GM12878 (cell line): ENCODE results near the gene CYB5D1. TPM values are rescaled to one million over a fixed set of nuclear protein-coding genes. Genes with fewer than 3 reads are reported as not detected.

Source experiments
- ATAC-seq: fragments of 200-7000 bp; cut with Tn5 transposase; 3 replicates; pipeline ENCODE4 v1.9.1; 2020; ENCODE audit warnings: mild to moderate bottlenecking, moderate library complexity
- BruUV-seq: library from RNA; stranded (reverse); fragments of 400-500 nt; replicated peaks from 2 replicates; lab custom pipeline; 2021; lab: Mats Ljungman, UMichigan
- CTCF ChIA-PET: fragments of 300-600 bp; sonication (Branson Sonifier 250); formaldehyde crosslinking; extraction: SDS; loops from one replicate; lab custom pipeline; 2021; ENCODE audit warnings: inconsistent platforms; lab: Yijun Ruan, JAX
- POLR2A ChIA-PET: fragments of 350-600 bp; formaldehyde crosslinking; extraction: SDS; loops from one replicate; lab custom pipeline; 2021; ENCODE audit warnings: inconsistent platforms; lab: Charles Lee
- RAD21 ChIA-PET: fragments of 300-600 bp; sonication (Branson Sonifier 250); formaldehyde crosslinking; loops from one replicate; lab custom pipeline; 2023; ENCODE audit warnings: antibody characterized with exemption; ENCODE audit not compliant: unreplicated experiment; lab: Charles Lee
- SMC1A ChIA-PET: fragments of 300-600 bp; sonication (Branson Sonifier 250); formaldehyde crosslinking; loops from one replicate; lab custom pipeline; 2023; ENCODE audit not compliant: unreplicated experiment, uncharacterized antibody; lab: Charles Lee
- DNase-seq: peaks from one replicate; pipeline ENCODE4 v3.0.0-alpha.2; 2011; ENCODE audit warnings: low read depth, low spot score
- FAIRE-seq: peaks from 3 replicates; lab custom pipeline; 2011; peaks lifted over from hg19 to GRCh38; lab: Jason Lieb, UNC
- H2AFZ ChIP-seq: 2 replicates; pipeline ENCODE4 v1.6.0; 2011; ENCODE audit warnings: low read depth, low read length, control low read depth; ENCODE audit not compliant: control insufficient read depth
- H3K27ac ChIP-seq: 2 replicates; pipeline ENCODE4 v1.5.1; 2011; ENCODE audit warnings: control low read depth; ENCODE audit not compliant: control insufficient read depth, insufficient read depth
- H3K27me3 ChIP-seq, 2 experiments: replicated peaks in 1 of 2; 2 replicates each; pipeline versions ENCODE4 v1.6.0 to v1.6.1; 2011; ENCODE audit warnings: low read length in 1 of 2; ENCODE audit not compliant: control insufficient read depth in 2 of 2, insufficient read depth in 2 of 2
- H3K36me3 ChIP-seq, 2 experiments: 2 replicates each; pipeline ENCODE4 v1.5.1; 2011; ENCODE audit warnings: low read length in 1 of 2; ENCODE audit not compliant: control insufficient read depth in 2 of 2, insufficient read depth in 2 of 2
- H3K4me1 ChIP-seq: 2 replicates; pipeline ENCODE4 v1.6.1; 2011; ENCODE audit warnings: mild to moderate bottlenecking, low read length, moderate library complexity, mixed read lengths; ENCODE audit not compliant: control insufficient read depth, insufficient read depth
- H3K4me2 ChIP-seq: 2 replicates; pipeline ENCODE4 v1.6.0; 2011; ENCODE audit warnings: control low read depth; ENCODE audit not compliant: control insufficient read depth, insufficient read depth
- H3K4me3 ChIP-seq: fragments of 200-600 bp; sonication (generic); 2 replicates; pipeline ENCODE4 v1.5.1; 2016
- H3K79me2 ChIP-seq: 2 replicates; pipeline ENCODE4 v1.6.0; 2011; ENCODE audit warnings: low read length; ENCODE audit not compliant: control insufficient read depth, insufficient read depth
- H3K9ac ChIP-seq: 2 replicates; pipeline ENCODE4 v1.8.0; 2011; ENCODE audit warnings: low read length, control low read depth, mixed read lengths; ENCODE audit not compliant: control insufficient read depth, insufficient read depth
- H3K9me3 ChIP-seq: replicated peaks from 3 replicates; pipeline ENCODE4 v1.5.1; 2011; ENCODE audit warnings: mild to moderate bottlenecking, low read length; ENCODE audit not compliant: control insufficient read depth, insufficient read depth
- H4K20me1 ChIP-seq: 2 replicates; pipeline ENCODE4 v1.6.0; 2011; ENCODE audit not compliant: control insufficient read depth, insufficient read depth
- ATF3 ChIP-seq: IDR thresholded peaks from 2 replicates; pipeline ENCODE4 v1.6.1; 2011; ENCODE audit warnings: low read depth, mild to moderate bottlenecking, low read length, moderate library complexity, borderline replicate concordance; ENCODE audit errors: extremely low read depth
- ATF7 ChIP-seq: fragments of 450-650 bp; IDR thresholded peaks from 2 replicates; pipeline ENCODE4 v1.6.1; 2016; ENCODE audit warnings: low read depth, mild to moderate bottlenecking
- BCLAF1 ChIP-seq: fragments of 450-650 bp; IDR thresholded peaks from 2 replicates; pipeline ENCODE4 v1.6.1; 2017; ENCODE audit warnings: antibody characterized with exemption, mild to moderate bottlenecking, moderate library complexity
- BHLHE40 ChIP-seq, 2 experiments: fragments of 450-650 bp in 1 of 2; IDR thresholded peaks; 2 replicates each; pipeline ENCODE4 v1.6.1; 2011 to 2017; ENCODE audit warnings: low read depth in 2 of 2, borderline replicate concordance in 1 of 2, improper control_type of control experiment in 1 of 2, low read length in 1 of 2, mild to moderate bottlenecking in 1 of 2
- CBX5 ChIP-seq: sonication (generic); IDR thresholded peaks from 2 replicates; pipeline ENCODE4 v1.6.1; 2016; ENCODE audit warnings: low read depth, moderate library complexity, mild to moderate bottlenecking, inconsistent platforms
- CHD1 ChIP-seq: IDR thresholded peaks from 2 replicates; pipeline ENCODE4 v1.6.1; 2012; ENCODE audit warnings: low read depth, low read length, improper control_type of control experiment
- EP300 ChIP-seq, 2 experiments: fragments of 150-350 bp in 1 of 2; IDR thresholded peaks; 2 replicates each; pipeline ENCODE4 v1.6.1; 2011 to 2012; ENCODE audit warnings: low read depth in 2 of 2, low read length in 2 of 2, borderline replicate concordance in 1 of 2, improper control_type of control experiment in 1 of 2, inconsistent platforms in 1 of 2; ENCODE audit not compliant: control insufficient read depth in 1 of 2
- IKZF2 ChIP-seq, 2 experiments: fragments of 450-650 bp; IDR thresholded peaks; 2 replicates each; pipeline ENCODE4 v1.6.1; 2017; ENCODE audit warnings: mild to moderate bottlenecking in 2 of 2, moderate library complexity in 2 of 2
- IRF3 ChIP-seq: fragments of 450-650 bp; IDR thresholded peaks from 2 replicates; pipeline ENCODE4 v1.6.1; 2014; ENCODE audit warnings: mild to moderate bottlenecking
- JUND ChIP-seq: IDR thresholded peaks from 2 replicates; pipeline ENCODE4 v1.6.1; 2012; ENCODE audit warnings: low read depth, mild to moderate bottlenecking, low read length, improper control_type of control experiment, moderate library complexity
- KLF5 ChIP-seq: fragments of 450-650 bp; IDR thresholded peaks from 2 replicates; pipeline ENCODE4 v1.6.1; 2014; ENCODE audit warnings: mild to moderate bottlenecking; ENCODE audit not compliant: partially characterized antibody
- LARP7 ChIP-seq: fragments of 450-650 bp; IDR thresholded peaks from 2 replicates; pipeline ENCODE4 v1.6.1; 2017; ENCODE audit warnings: mild to moderate bottlenecking
- PAX8 ChIP-seq: fragments of 450-650 bp; IDR thresholded peaks from 2 replicates; pipeline ENCODE4 v1.6.1; 2017; ENCODE audit warnings: mild to moderate bottlenecking, moderate library complexity
- PKNOX1 ChIP-seq: fragments of 450-650 bp; IDR thresholded peaks from 2 replicates; pipeline ENCODE4 v1.6.1; 2016; ENCODE audit warnings: mild to moderate bottlenecking
- RUNX3 ChIP-seq: IDR thresholded peaks from 2 replicates; pipeline ENCODE4 v1.6.1; 2012; ENCODE audit warnings: low read length, inconsistent platforms
- SREBF1 ChIP-seq: IDR thresholded peaks from 2 replicates; pipeline ENCODE4 v1.6.1; 2012; ENCODE audit warnings: mild to moderate bottlenecking, low read length
- SUPT20H ChIP-seq: IDR thresholded peaks from 2 replicates; pipeline ENCODE4 v1.6.1; 2011; ENCODE audit warnings: low read depth, mild to moderate bottlenecking, low read length, moderate library complexity, borderline replicate concordance; ENCODE audit not compliant: control insufficient read depth
- TCF12 ChIP-seq: IDR thresholded peaks from 2 replicates; pipeline ENCODE4 v1.6.1; 2011; ENCODE audit warnings: low read depth, mild to moderate bottlenecking, low read length
- ZNF207 ChIP-seq: fragments of 450-650 bp; IDR thresholded peaks from 2 replicates; pipeline ENCODE4 v1.6.1; 2014; ENCODE audit warnings: antibody characterized with exemption, mild to moderate bottlenecking, borderline replicate concordance
- WGBS: methylation state at CpG from one replicate; pipeline ENCODE4 v1.1.6; 2016; ENCODE audit warnings: low lambda C conversion rate; ENCODE audit not compliant: insufficient replicate concordance, insufficient coverage; ENCODE audit errors: missing lambda C conversion rate; 5-methylcytosine and 5-hydroxymethylcytosine counted together
- in situ Hi-C: fragments of 300-500 bp; cut with MboI; formaldehyde crosslinking; loops from 9 replicates; pipeline ENCODE4 v1.14.3; 2018; ENCODE audit warnings: mixed read lengths
- intact Hi-C: fragments of 100-400 bp; cut with micrococcal nuclease; formaldehyde crosslinking; loops from one replicate; pipeline ENCODE4 v1.14.2; 2022; ENCODE audit not compliant: unreplicated experiment
- polyA plus RNA-seq, 11 experiments: library from polyadenylated mRNA; depleted of rRNA in 4 of 11; unstranded in 6 of 11; stranded (reverse) in 5 of 11; fragments of >200 nt; fragmentation: Nextera tagmentation in 4 of 11; fragmentation: Illumina TruSeq in 1 of 11; extraction: Ambion mirVana in 4 of 11; extraction: Trizol in 1 of 11; gene quantifications; 1 replicate in 1 of 11; 2 replicates in 10 of 11; pipeline versions ENCODE4 v1.2.1 to v1.2.3, GENCODE V29; 2011 to 2016; ENCODE audit warnings: inconsistent platforms in 2 of 11, missing spikeins in 2 of 11, low read depth in 1 of 11
- total RNA-seq, 4 experiments: library from RNA; depleted of rRNA in 3 of 4; stranded (reverse); fragments of >200 nt in 3 of 4; fragmentation: Illumina TruSeq in 1 of 4; extraction: Trizol in 1 of 4; gene quantifications; 2 replicates each; pipeline versions ENCODE4 v1.2.1 to v1.2.3, GENCODE V29; 2013 to 2021

Gene CYB5D1
- total and polyA plus RNA-seq, 10 of the 15 experiments (the other 5 are each of a cell fraction or from before 2014, with no cell fraction given), result 1.6 to 8.7 (median 6.4) TPM

GRCh38 chr17:7839876-7840261 lies 17.9 kb upstream of the CYB5D1 start:
- 0 out of 2 replicates have a peak overlapping the region, but pooled peaks have one; percentile 69 for H3K4me2 ChIP-seq
- H4K20me1 ChIP-seq, result no peaks in the 10 kb centered on the region; the same call in none of the 2 replicates
- peaks cover 61% of the 10 kb centered on the region for H3K79me2 ChIP-seq
- POLR2A ChIA-PET, result no interaction called here
- CTCF ChIA-PET, result interaction anchor here (0.7 to 2.5 kb wide), 4 partner anchors 9 to 96 kb away, joined by 3 to 9 read pairs (median 6); partner anchors contain the start of gene NAA38
- RAD21 ChIA-PET, result interaction anchor here (1.3 kb wide), 1 partner anchor 17 kb away, joined by 6 read pairs; the partner anchor contains the start of gene NAA38
- H3K4me3 ChIP-seq, result no peak overlapping the region
- no TSS peak for BruUV-seq
- H3K27me3 ChIP-seq, result no peaks in the 10 kb centered on the region
- peaks cover 33% of the 10 kb centered on the region for H3K4me1 ChIP-seq
- DNase-seq (no peak), FAIRE-seq (no peak), ATAC-seq (no peak)
- SMC1A ChIA-PET, result interaction anchor here (1.2 to 1.5 kb wide), 3 partner anchors 11 to 43 kb away, joined by 3 read pairs; partner anchors contain the start of genes CYB5D1 and NAA38
- no peaks in the 10 kb centered on the region for H3K9me3 ChIP-seq
- WGBS, result 59% methylated on average over 2 of the region's 2 CpGs
- no peak overlapping the region for H3K9ac ChIP-seq
- intact Hi-C loops, result no loop called here
- no peak overlapping the region for H3K27ac ChIP-seq
- H2AFZ ChIP-seq, result no peak overlapping the region
- H3K36me3 ChIP-seq, result peaks cover 0 to 5% of the 10 kb centered on the region in 2 experiments; a peak in 1 of 4 replicates
- in situ Hi-C loops, result no loop called here
- TF ChIP-seq BCLAF1, result peak; percentile 77
- peak; percentile 95 for TF ChIP-seq KLF5
- TF ChIP-seq PAX8, result no peak
- no peak for TF ChIP-seq ZNF207
- TF ChIP-seq BHLHE40 (IDR thresholded peaks at IDR 0.05; ENCODE audit: borderline replicate concordance in 1 of 2, low read depth in 2 of 2, low read length in 1 of 2), result peak; percentile 60 to 74; a peak in 3 of 4 replicates
- TF ChIP-seq ATF7, result peak; percentile 95
- TF ChIP-seq CHD1, result peak; percentile 95
- no peak for TF ChIP-seq SUPT20H
- no peak for TF ChIP-seq RUNX3
- no peak for TF ChIP-seq EP300 (IDR thresholded peaks at IDR 0.05; ENCODE audit: borderline replicate concordance in 1 of 2, control insufficient read depth in 1 of 2, low read depth in 2 of 2, low read length in 2 of 2)
- TF ChIP-seq IRF3, result no peak
- TF ChIP-seq PKNOX1, result no peak
- TF ChIP-seq SREBF1, result peak; percentile 90
- peak; percentile 92 for TF ChIP-seq JUND
- TF ChIP-seq CBX5, result no peak
- TF ChIP-seq IKZF2 (IDR thresholded peaks at IDR 0.05), result no peak
- TF ChIP-seq ATF3, result no peak
- no peak for TF ChIP-seq TCF12
- no peak for TF ChIP-seq LARP7
